OCI-LY3 (cell line): ENCODE results near the gene SYT1.

Experiments
- CTCF ChIP-seq: fragments of 200-600, 300-600 bp; sonication (generic); IDR thresholded peaks from 2 replicates; pipeline ENCODE4 v1.5.1; 2014; ENCODE audit warnings: antibody characterized with exemption, low read length, low read depth
- EZH2phosphoT487 ChIP-seq: fragments of 200-600 bp; shearing (Covaris generic); IDR thresholded peaks from 2 replicates; pipeline ENCODE4 v1.6.1; 2018; ENCODE audit warnings: antibody characterized with exemption, mixed run types, low read depth

- TF ChIP-seq CTCF (no peak), EZH2phosphoT487 (no peak)
Observed at GRCh38 chr12:78964521-78964920, 99.9 kb downstream of the SYT1 start.
